PC-9 (cell line): ENCODE measurements around the gene SEMA6D.

Experiments
- CTCF ChIP-seq: fragments of 200-600 bp; sonication (generic); conservative IDR thresholded peaks from 2 replicates; pipeline ENCODE4 v1.6.1; 2017; ENCODE audit warnings: mixed run types, antibody characterized with exemption, mild to moderate bottlenecking, moderate library complexity
- EZH2 ChIP-seq: fragments of 200-600 bp; sonication (generic); IDR thresholded peaks from 2 replicates; pipeline ENCODE4 v1.8.0; 2017; ENCODE audit warnings: antibody characterized with exemption, low read depth

GRCh38 chr15:47719730-47720129 is 2.4 kb downstream of the SEMA6D start:
- TF ChIP-seq CTCF: no peak
- TF ChIP-seq EZH2: no peak
